BE2C (cell line): ENCODE results near the gene LOXHD1.

Source experiments
- DNase-seq: peaks from one replicate; pipeline ENCODE4 v3.0.0-alpha.2; 2020
- H3K27me3 ChIP-seq: fragments of 250-450 bp; sonication (Bioruptor Pico); 2 replicates; pipeline ENCODE4 v1.5.1; 2020; ENCODE audit warnings: mild to moderate bottlenecking
- H3K36me3 ChIP-seq: fragments of 250-450 bp; sonication (Bioruptor Pico); 2 replicates; pipeline ENCODE4 v1.5.1; 2020; ENCODE audit warnings: mild to moderate bottlenecking
- H3K4me1 ChIP-seq: fragments of 250-450 bp; sonication (Bioruptor Pico); 2 replicates; pipeline ENCODE4 v1.5.1; 2020
- H3K4me3 ChIP-seq: 2 replicates; pipeline ENCODE4 v1.5.1; 2011; ENCODE audit warnings: low read depth, low read length
- H3K9me3 ChIP-seq: fragments of 250-450 bp; sonication (Bioruptor Pico); 2 replicates; pipeline ENCODE4 v1.5.1; 2020
- CTCF ChIP-seq: IDR thresholded peaks from 2 replicates; pipeline ENCODE4 v1.5.1; 2012; ENCODE audit warnings: mild to moderate bottlenecking, low read depth, low read length

The LOXHD1 gene

GRCh38 chr18:46445522-46446313, 211.3 kb downstream of the LOXHD1 start:
- Histone ChIP-seq H3K4me1 (no peaks in the 10 kb centered on the region), H3K27me3 (no peaks in the 10 kb centered on the region), H3K4me3 (no peak overlapping the region), H3K9me3 (no peaks in the 10 kb centered on the region), H3K36me3 (peaks cover 8% of the 10 kb centered on the region)
- DNase-seq = no peak
- TF ChIP-seq CTCF = no peak

DNA sequence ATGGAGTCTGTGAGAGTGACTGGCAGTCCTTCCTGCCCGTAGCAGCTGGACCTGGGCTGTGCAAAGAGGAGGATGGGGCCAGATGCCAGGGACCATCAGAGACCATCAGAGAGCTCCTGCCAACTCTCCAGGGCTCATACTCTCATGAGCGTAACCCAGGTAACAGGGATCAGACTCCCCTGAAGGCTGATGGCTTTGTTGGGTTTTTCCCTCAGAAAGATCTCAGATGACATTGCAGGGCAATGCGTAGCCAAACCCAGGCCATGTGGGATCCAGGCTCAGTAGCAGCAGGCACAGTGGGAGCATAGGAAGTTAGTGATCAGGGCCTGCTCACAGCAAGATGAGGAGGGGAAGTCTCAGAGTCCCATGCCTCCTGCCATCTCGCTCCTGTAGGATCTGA, 218.0 kb downstream of the LOXHD1 start:
- no peak for DNase-seq
- H3K27me3 ChIP-seq = no peaks in the 10 kb centered on the region
- H3K36me3 ChIP-seq = no peaks in the 10 kb centered on the region
- no peaks in the 10 kb centered on the region for H3K4me1 ChIP-seq
- H3K9me3 ChIP-seq = no peaks in the 10 kb centered on the region
- no peak for TF ChIP-seq CTCF
- H3K4me3 ChIP-seq = no peak overlapping the region

- no peak for DNase-seq
- Histone ChIP-seq H3K4me1 (no peaks in the 10 kb centered on the region), H3K4me3 (no peak overlapping the region), H3K27me3 (no peaks in the 10 kb centered on the region), H3K36me3 (no peaks in the 10 kb centered on the region), H3K9me3 (no peaks in the 10 kb centered on the region)
- no peak for TF ChIP-seq CTCF
Observed at GRCh38 chr18:46437061-46437460, 220.0 kb downstream of the LOXHD1 start.

GRCh38 chr18:46436621-46437020, 220.4 kb downstream of the LOXHD1 start:
- DNase-seq = no peak
- Histone ChIP-seq H3K27me3 (no peaks in the 10 kb centered on the region), H3K36me3 (no peaks in the 10 kb centered on the region), H3K4me1 (no peaks in the 10 kb centered on the region), H3K9me3 (no peaks in the 10 kb centered on the region), H3K4me3 (no peak overlapping the region)
- TF ChIP-seq CTCF = no peak

DNA sequence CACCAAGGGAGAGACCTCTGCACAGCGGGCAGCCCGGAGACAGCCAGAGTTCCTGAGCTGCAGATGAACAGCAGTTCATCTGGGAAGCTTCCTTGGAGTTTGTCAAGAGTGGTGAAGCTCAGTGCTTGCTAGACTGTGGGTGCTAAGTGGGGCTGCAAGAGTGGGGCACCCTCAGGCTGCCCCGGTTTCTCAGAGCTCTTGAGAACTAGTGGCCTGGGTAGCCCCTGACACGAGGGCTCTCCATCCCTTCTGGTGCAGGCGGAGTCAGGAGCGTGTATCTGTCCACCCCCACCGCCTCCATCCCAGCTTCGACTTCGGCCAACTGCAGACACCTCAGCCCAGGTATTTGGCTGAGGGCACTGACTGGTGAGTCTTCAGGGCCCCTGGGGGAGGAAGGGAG, 222.0 kb downstream of the LOXHD1 start:
- no peak for TF ChIP-seq CTCF
- H3K36me3 ChIP-seq = no peaks in the 10 kb centered on the region
- no peaks in the 10 kb centered on the region for H3K27me3 ChIP-seq
- DNase-seq = no peak
- no peak overlapping the region for H3K4me3 ChIP-seq
- H3K9me3 ChIP-seq = no peaks in the 10 kb centered on the region
- no peaks in the 10 kb centered on the region for H3K4me1 ChIP-seq

DNA sequence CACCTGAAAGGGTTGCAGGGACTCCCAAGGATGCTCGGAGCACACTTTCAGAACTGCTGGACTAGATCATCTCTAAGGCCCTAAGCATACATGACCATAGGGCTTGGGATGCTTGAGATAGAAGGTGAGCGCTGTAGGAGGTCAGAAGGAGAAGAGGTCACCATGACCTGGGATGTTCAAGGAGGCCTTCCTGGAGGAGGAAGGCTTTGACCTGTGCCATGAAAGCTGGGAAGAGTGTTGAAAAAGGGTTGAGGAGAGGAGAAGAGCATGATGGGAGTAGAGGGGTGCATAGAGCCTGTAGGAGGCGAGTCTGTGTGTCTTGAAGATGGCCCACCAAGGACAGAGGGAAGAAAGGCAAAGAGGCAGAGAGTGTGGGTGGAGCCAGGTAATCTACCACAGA, 222.4 kb downstream of the LOXHD1 start:
- TF ChIP-seq CTCF = no peak
- no peak overlapping the region for H3K4me3 ChIP-seq
- no peaks in the 10 kb centered on the region for H3K27me3 ChIP-seq
- no peaks in the 10 kb centered on the region for H3K4me1 ChIP-seq
- no peaks in the 10 kb centered on the region for H3K9me3 ChIP-seq
- no peak for DNase-seq
- H3K36me3 ChIP-seq = no peaks in the 10 kb centered on the region
